Spleen (tissue), 7 donors: ENCODE measurements around the gene AHDC1.
"Not testable (repeated sequence)": the region's sequence is repeated elsewhere in the genome, so short reads cannot be mapped to it uniquely, and the experiment has no call there.

Source experiments
- CTCF ChIP-seq, 11 experiments: fragments of 200-600 bp in 7 of 11; fragments of 450-650 bp in 4 of 11; sonication (generic) in 4 of 11; IDR thresholded peaks in 8 of 11; conservative IDR thresholded peaks in 3 of 11; 1 replicate in 7 of 11; 2 replicates in 4 of 11; pipeline versions ENCODE4 v1.4.0 to v1.8.0; 2016 to 2021; ENCODE audit warnings: antibody characterized with exemption in 11 of 11, inconsistent platforms in 4 of 11, mild to moderate bottlenecking in 1 of 11
- POLR2A ChIP-seq, 3 donors: fragments of 450-650 bp; IDR thresholded peaks; one replicate each; pipeline ENCODE4 v1.5.1; 2017; ENCODE audit warnings: antibody characterized with exemption in 3 of 3, mild to moderate bottlenecking in 1 of 3
- donor health status: DM: no; HTN: no; CAD: no; lungs with moderate emphysema.
- donor health status: DM: no; HTN: no; CAD: no.
- donor health status: DM: no; HTN: no; CAD: no.

- TF ChIP-seq CTCF (IDR thresholded peaks at IDR 0.05 in 8 of 11, conservative IDR thresholded peaks at IDR 0.05 in 3 of 11); POLR2A (IDR thresholded peaks at IDR 0.05): not testable (repeated sequence)
These were observed 50.1 kb downstream of the AHDC1 start for GRCh38 chr1:27553823-27554222.
